Measurements from ENCODE around the gene CCDC187.

CCDC187 gene

GRCh38 chr9:136317695-136318094 lies 13.8 kb upstream of the CCDC187 start:
- Histone ChIP-seq H3K4me3 (no peak overlapping the region), H3K4me1 (no peaks in the 10 kb centered on the region), H3K27me3 (ENCODE audit: low read depth) (no peaks in the 10 kb centered on the region), H3K9me3 (peaks cover 12% of the 10 kb centered on the region), H3K36me3 (replicated peaks) (no peaks in the 10 kb centered on the region)
- in situ Hi-C loops (cut with MboI; ENCODE audit: low sequenced_read_pairs) = no loop called here
- DNase-seq (ENCODE audit: low spot score in 2 of 2) = no peak

GRCh38 chr9:136316896-136317676 lies 13.2 kb upstream of the CCDC187 start:
- Histone ChIP-seq H3K27me3 (ENCODE audit: low read depth) (no peaks in the 10 kb centered on the region), H3K4me1 (no peaks in the 10 kb centered on the region), H3K36me3 (replicated peaks) (no peaks in the 10 kb centered on the region), H3K4me3 (no peak overlapping the region), H3K9me3 (peaks cover 12% of the 10 kb centered on the region)
- in situ Hi-C loops (cut with MboI; ENCODE audit: low sequenced_read_pairs) = no loop called here
- no peak for DNase-seq (ENCODE audit: low spot score in 2 of 2)

GRCh38 chr9:136316271-136316751 lies 12.4 kb upstream of the CCDC187 start:
- H3K27me3 ChIP-seq (ENCODE audit: low read depth) = no peaks in the 10 kb centered on the region
- in situ Hi-C loops (cut with MboI; ENCODE audit: low sequenced_read_pairs) = no loop called here
- no peak overlapping the region for H3K4me3 ChIP-seq
- H3K9me3 ChIP-seq = peaks cover 12% of the 10 kb centered on the region
- no peaks in the 10 kb centered on the region for H3K36me3 ChIP-seq (replicated peaks)
- DNase-seq (ENCODE audit: low spot score in 2 of 2) = no peak
- H3K4me1 ChIP-seq = no peaks in the 10 kb centered on the region

- DNase-seq (ENCODE audit: low spot score in 2 of 2) = no peak
- H3K4me3 ChIP-seq = no peak overlapping the region
- H3K36me3 ChIP-seq (replicated peaks) = no peaks in the 10 kb centered on the region
- no peaks in the 10 kb centered on the region for H3K27me3 ChIP-seq (ENCODE audit: low read depth)
- peaks cover 12% of the 10 kb centered on the region for H3K9me3 ChIP-seq
- in situ Hi-C loops (cut with MboI; ENCODE audit: low sequenced_read_pairs) = no loop called here
- no peaks in the 10 kb centered on the region for H3K4me1 ChIP-seq
Measured at GRCh38 chr9:136314944-136315343, 11.1 kb upstream of the CCDC187 start.

- Histone ChIP-seq H3K9me3 (peaks cover 12% of the 10 kb centered on the region), H3K4me1 (no peaks in the 10 kb centered on the region), H3K27me3 (ENCODE audit: low read depth) (no peaks in the 10 kb centered on the region), H3K36me3 (replicated peaks) (no peaks in the 10 kb centered on the region), H3K4me3 (no peak overlapping the region)
- in situ Hi-C loops (cut with MboI; ENCODE audit: low sequenced_read_pairs) = no loop called here
- DNase-seq (ENCODE audit: low spot score in 2 of 2) = no peak
Measured at GRCh38 chr9:136314056-136314416, 10.1 kb upstream of the CCDC187 start.

GRCh38 chr9:136313111-136314055 lies 9.5 kb upstream of the CCDC187 start:
- H3K4me1 ChIP-seq = no peaks in the 10 kb centered on the region
- H3K36me3 ChIP-seq (replicated peaks) = no peaks in the 10 kb centered on the region
- no peaks in the 10 kb centered on the region for H3K27me3 ChIP-seq (ENCODE audit: low read depth)
- no peak for DNase-seq (ENCODE audit: low spot score in 2 of 2)
- peaks cover 13% of the 10 kb centered on the region for H3K9me3 ChIP-seq
- H3K4me3 ChIP-seq = no peak overlapping the region
- in situ Hi-C loops (cut with MboI; ENCODE audit: low sequenced_read_pairs) = no loop called here

GRCh38 chr9:136312436-136312835 lies 8.5 kb upstream of the CCDC187 start:
- in situ Hi-C loops (cut with MboI; ENCODE audit: low sequenced_read_pairs) = no loop called here
- Histone ChIP-seq H3K36me3 (replicated peaks) (no peaks in the 10 kb centered on the region), H3K27me3 (ENCODE audit: low read depth) (no peaks in the 10 kb centered on the region), H3K4me1 (no peaks in the 10 kb centered on the region), H3K9me3 (peaks cover 15% of the 10 kb centered on the region), H3K4me3 (no peak overlapping the region)
- DNase-seq (ENCODE audit: low spot score in 2 of 2) = no peak

GRCh38 chr9:136312009-136312375 lies 8.1 kb upstream of the CCDC187 start:
- H3K4me3 ChIP-seq = no peak overlapping the region
- H3K4me1 ChIP-seq = no peaks in the 10 kb centered on the region
- in situ Hi-C loops (cut with MboI; ENCODE audit: low sequenced_read_pairs) = no loop called here
- H3K36me3 ChIP-seq (replicated peaks) = no peaks in the 10 kb centered on the region
- peaks cover 15% of the 10 kb centered on the region for H3K9me3 ChIP-seq
- no peaks in the 10 kb centered on the region for H3K27me3 ChIP-seq (ENCODE audit: low read depth)
- DNase-seq (ENCODE audit: low spot score in 2 of 2) = no peak

GRCh38 chr9:136311051-136312008 lies 7.4 kb upstream of the CCDC187 start:
- peaks cover 15% of the 10 kb centered on the region for H3K9me3 ChIP-seq
- no peaks in the 10 kb centered on the region for H3K4me1 ChIP-seq
- no peaks in the 10 kb centered on the region for H3K27me3 ChIP-seq (ENCODE audit: low read depth)
- DNase-seq (ENCODE audit: low spot score in 2 of 2) = peak in 1 of 2 experiments; percentile 32
- H3K36me3 ChIP-seq (replicated peaks) = no peaks in the 10 kb centered on the region
- no peak overlapping the region for H3K4me3 ChIP-seq
- in situ Hi-C loops (cut with MboI; ENCODE audit: low sequenced_read_pairs) = no loop called here

GRCh38 chr9:136310273-136311030 lies 6.6 kb upstream of the CCDC187 start:
- Histone ChIP-seq H3K4me1 (no peaks in the 10 kb centered on the region), H3K27me3 (ENCODE audit: low read depth) (no peaks in the 10 kb centered on the region), H3K36me3 (replicated peaks) (no peaks in the 10 kb centered on the region), H3K4me3 (no peak overlapping the region), H3K9me3 (peaks cover 12% of the 10 kb centered on the region)
- in situ Hi-C loops (cut with MboI; ENCODE audit: low sequenced_read_pairs) = no loop called here
- DNase-seq (ENCODE audit: low spot score in 2 of 2) = no peak

GRCh38 chr9:136309806-136310220 lies 5.9 kb upstream of the CCDC187 start:
- in situ Hi-C loops (cut with MboI; ENCODE audit: low sequenced_read_pairs) = no loop called here
- DNase-seq (ENCODE audit: low spot score in 2 of 2) = no peak
- Histone ChIP-seq H3K9me3 (peaks cover 6% of the 10 kb centered on the region), H3K4me3 (no peak overlapping the region), H3K36me3 (replicated peaks) (no peaks in the 10 kb centered on the region), H3K4me1 (no peaks in the 10 kb centered on the region), H3K27me3 (ENCODE audit: low read depth) (no peaks in the 10 kb centered on the region)

GRCh38 chr9:136309101-136309801 lies 5.4 kb upstream of the CCDC187 start:
- no peaks in the 10 kb centered on the region for H3K36me3 ChIP-seq (replicated peaks)
- DNase-seq (ENCODE audit: low spot score in 2 of 2) = no peak
- no peaks in the 10 kb centered on the region for H3K27me3 ChIP-seq (ENCODE audit: low read depth)
- H3K9me3 ChIP-seq = 0 out of 2 replicates have a peak, but pooled peaks cover 3% of the 10 kb centered on the region
- no peaks in the 10 kb centered on the region for H3K4me1 ChIP-seq
- in situ Hi-C loops (cut with MboI; ENCODE audit: low sequenced_read_pairs) = no loop called here
- H3K4me3 ChIP-seq = no peak overlapping the region
